Loucy (cell line): Measurements from ENCODE around the gene FHDC1.

Source experiments
- H2AFZ ChIP-seq: fragments of 200-600 bp; sonication (generic); 2 replicates; pipeline ENCODE4 v1.6.0; 2016; ENCODE audit warnings: antibody characterized with exemption, mild to moderate bottlenecking, low read length, moderate library complexity
- H3F3A ChIP-seq: fragments of 200-600 bp; 2 replicates; pipeline ENCODE4 v1.6.0; 2016; ENCODE audit warnings: antibody characterized with exemption, low read depth, mild to moderate bottlenecking
- H3K27me3 ChIP-seq: fragments of 200-600 bp; sonication (generic); 2 replicates; pipeline ENCODE4 v1.6.1; 2014; ENCODE audit warnings: low read length, mild to moderate bottlenecking; ENCODE audit not compliant: insufficient read depth, poor library complexity, severe bottlenecking
- H3K36me3 ChIP-seq: fragments of 200-600 bp; sonication (generic); 2 replicates; pipeline ENCODE4 v1.6.1; 2016; ENCODE audit warnings: low read length; ENCODE audit not compliant: insufficient read depth
- H3K4me1 ChIP-seq: fragments of 200-600 bp; sonication (generic); 2 replicates; pipeline ENCODE4 v1.5.1; 2014; ENCODE audit warnings: low read length, mild to moderate bottlenecking; ENCODE audit not compliant: insufficient read depth, poor library complexity, severe bottlenecking
- H3K4me2 ChIP-seq: fragments of 200-600 bp; sonication (generic); 2 replicates; pipeline ENCODE4 v1.6.0; 2014; ENCODE audit warnings: antibody characterized with exemption, low read length, low read depth, mild to moderate bottlenecking; ENCODE audit not compliant: poor library complexity, severe bottlenecking
- H3K4me3 ChIP-seq: fragments of 200-600 bp; sonication (generic); 2 replicates; pipeline ENCODE4 v1.5.1; 2014; ENCODE audit warnings: low read length, mild to moderate bottlenecking, mixed read lengths; ENCODE audit not compliant: poor library complexity, severe bottlenecking
- H3K79me2 ChIP-seq: fragments of 200-600 bp; sonication (generic); 2 replicates; pipeline ENCODE4 v1.6.1; 2014; ENCODE audit warnings: low read length; ENCODE audit not compliant: insufficient read depth
- H3K9ac ChIP-seq: fragments of 200-600 bp; sonication (generic); 2 replicates; pipeline ENCODE4 v1.6.0; 2014; ENCODE audit warnings: mild to moderate bottlenecking, low read depth, low read length, moderate library complexity; ENCODE audit not compliant: poor library complexity, severe bottlenecking
- H3K9me2 ChIP-seq: fragments of 200-600 bp; sonication (generic); replicated peaks from 2 replicates; pipeline ENCODE4 v1.6.1; 2016; ENCODE audit warnings: low read depth, low read length, mixed read lengths
- H3K9me3 ChIP-seq: fragments of 200-600 bp; sonication (generic); 2 replicates; pipeline ENCODE4 v1.6.1; 2014; ENCODE audit warnings: mild to moderate bottlenecking, antibody characterized with exemption, low read length, low read depth; ENCODE audit not compliant: insufficient read depth
- H4K20me1 ChIP-seq: fragments of 200-600 bp; sonication (generic); 2 replicates; pipeline ENCODE4 v1.6.0; 2014; ENCODE audit warnings: antibody characterized with exemption, low read length, mild to moderate bottlenecking; ENCODE audit not compliant: insufficient read depth, poor library complexity, severe bottlenecking
- CTCF ChIP-seq: fragments of 200-600 bp; sonication (generic); conservative IDR thresholded peaks from 2 replicates; pipeline ENCODE4 v1.5.1; 2014; ENCODE audit warnings: mild to moderate bottlenecking, antibody characterized with exemption, low read length
- EZH2phosphoT487 ChIP-seq: fragments of 200-600 bp; IDR thresholded peaks from 2 replicates; pipeline ENCODE4 v1.6.1; 2018; ENCODE audit warnings: antibody characterized with exemption, mild to moderate bottlenecking, moderate library complexity, borderline replicate concordance

The FHDC1 gene

GRCh38 chr4:153002110-153002509 is 66.0 kb downstream of the FHDC1 start:
- Histone ChIP-seq H3F3A (no peaks in the 10 kb centered on the region), H3K9me2 (no peaks in the 10 kb centered on the region), H3K9me3 (no peaks in the 10 kb centered on the region), H3K4me3 (no peak overlapping the region), H3K9ac (no peak overlapping the region), H3K4me1 (peaks cover 6% of the 10 kb centered on the region), H2AFZ (peak overlapping the region; percentile 45; the same call in 1 of the 2 replicates), H3K4me2 (no peak overlapping the region), H3K36me3 (no peaks in the 10 kb centered on the region), H3K79me2 (no peaks in the 10 kb centered on the region), H3K27me3 (no peaks in the 10 kb centered on the region), H4K20me1 (no peaks in the 10 kb centered on the region)
- TF ChIP-seq CTCF = no peak
- no peak for TF ChIP-seq EZH2phosphoT487

- peaks cover 6% of the 10 kb centered on the region for H3K4me1 ChIP-seq
- H2AFZ ChIP-seq = no peak overlapping the region
- H3K36me3 ChIP-seq = no peaks in the 10 kb centered on the region
- no peak for TF ChIP-seq EZH2phosphoT487
- TF ChIP-seq CTCF = no peak
- H4K20me1 ChIP-seq = no peaks in the 10 kb centered on the region
- no peaks in the 10 kb centered on the region for H3K27me3 ChIP-seq
- no peak overlapping the region for H3K9ac ChIP-seq
- H3K9me3 ChIP-seq = no peaks in the 10 kb centered on the region
- H3K4me3 ChIP-seq = no peak overlapping the region
- no peak overlapping the region for H3K4me2 ChIP-seq
- H3F3A ChIP-seq = no peaks in the 10 kb centered on the region
- H3K79me2 ChIP-seq = no peaks in the 10 kb centered on the region
- H3K9me2 ChIP-seq = no peaks in the 10 kb centered on the region
Measured at GRCh38 chr4:153004081-153004850, 68.1 kb downstream of the FHDC1 start.

GRCh38 chr4:153005899-153006381 is 69.8 kb downstream of the FHDC1 start:
- no peak for TF ChIP-seq EZH2phosphoT487
- TF ChIP-seq CTCF = no peak
- Histone ChIP-seq H3K4me3 (no peak overlapping the region), H3K9me3 (peaks cover 6% of the 10 kb centered on the region; the same call in 1 of the 2 replicates), H3K9ac (no peak overlapping the region), H3K27me3 (no peaks in the 10 kb centered on the region), H3K4me1 (peaks cover 8% of the 10 kb centered on the region), H3F3A (no peaks in the 10 kb centered on the region), H3K9me2 (no peaks in the 10 kb centered on the region), H2AFZ (no peak overlapping the region), H3K4me2 (no peak overlapping the region), H3K79me2 (no peaks in the 10 kb centered on the region), H4K20me1 (no peaks in the 10 kb centered on the region), H3K36me3 (no peaks in the 10 kb centered on the region)
